Measurements from ENCODE around the gene TES. TPM values are rescaled to one million over a fixed set of nuclear protein-coding genes. Genes with fewer than 3 reads are reported as not detected.

TES gene
- total RNA-seq, 1 experiment from 2014 or later = 28.2 TPM

DNA sequence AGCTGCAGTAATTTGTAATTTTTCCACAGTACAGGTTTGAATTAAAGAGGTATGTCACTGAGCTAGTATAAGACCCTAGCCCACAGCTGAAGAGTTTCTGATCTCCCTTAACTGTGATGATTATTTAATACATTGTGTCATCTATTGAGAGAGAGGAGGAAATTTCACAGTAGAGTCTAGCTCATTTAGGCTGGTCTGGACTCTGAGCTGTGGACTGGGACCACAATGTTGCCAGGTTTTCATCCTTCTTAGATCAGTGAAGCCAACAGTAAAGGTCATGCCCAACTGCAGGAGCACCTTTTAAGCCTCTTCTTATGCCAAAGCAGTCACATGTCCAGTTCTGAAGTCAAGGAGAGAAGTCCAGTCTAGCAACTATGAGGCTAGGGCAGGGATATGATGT is 8.9 kb downstream of the TES start:
- Mint-ChIP-seq H3K4me1 (peaks cover 7 to 14% of the 10 kb centered on the region in 2 experiments), H3K4me3 (no peak overlapping the region), H3K27me3 (ENCODE audit: low read depth) (no peaks in the 10 kb centered on the region), H3K36me3 (ENCODE audit: insufficient read depth in 1 of 3, low read depth in 3 of 3) (no peaks in the 10 kb centered on the region), H3K9me3 (no peaks in the 10 kb centered on the region), H3K27ac (no peak overlapping the region)
- H2BK5ac ChIP-seq (ENCODE audit: insufficient read length, low read length) = peak overlapping the region; percentile 91
- no peak overlapping the region for H2BK15ac ChIP-seq (ENCODE audit: low read depth, low read length)
- no peak overlapping the region for H2BK12ac ChIP-seq (ENCODE audit: insufficient read length, low read depth, low read length)
- no peak overlapping the region for H2BK120ac ChIP-seq (ENCODE audit: low read depth, low read length, poor library complexity, severe bottlenecking)
- H3K9me3 ChIP-seq (ENCODE audit: control insufficient read depth, low read depth, low read length) = no peaks in the 10 kb centered on the region
- H2AK5ac ChIP-seq (ENCODE audit: insufficient read length, low read length) = peak overlapping the region; percentile 77
- H3K56ac ChIP-seq (ENCODE audit: insufficient read length, low read depth, low read length) = no peak overlapping the region
- H4K5ac ChIP-seq (ENCODE audit: insufficient read length, low read depth, low read length) = no peak overlapping the region
- no peak for DNase-seq
- H3K4ac ChIP-seq (ENCODE audit: low read depth, low read length) = no peak overlapping the region
- H3K27me3 ChIP-seq (ENCODE audit: insufficient read depth, low read length) = no peaks in the 10 kb centered on the region
- H4K20me1 ChIP-seq (ENCODE audit: control insufficient read depth, insufficient read depth, insufficient read length) = no peaks in the 10 kb centered on the region
- no peak overlapping the region for H3K23ac ChIP-seq (ENCODE audit: insufficient read length, low read depth, low read length)
- H2BK20ac ChIP-seq (ENCODE audit: low read depth, low read length, poor library complexity, severe bottlenecking) = no peak overlapping the region
- no peak overlapping the region for H3T11ph ChIP-seq (ENCODE audit: low read length)
- H3K23me2 ChIP-seq (ENCODE audit: insufficient read length, low read depth, low read length, poor library complexity, severe bottlenecking) = no peaks in the 10 kb centered on the region
- no peak overlapping the region for H3K9ac ChIP-seq (ENCODE audit: extremely low read depth, insufficient read length, low read length)
- H3K4me2 ChIP-seq (ENCODE audit: insufficient read depth, insufficient read length, low read length) = no peak overlapping the region
- no peak overlapping the region for H4K8ac ChIP-seq (replicated peaks; ENCODE audit: insufficient read length, low read depth, low read length)
- no peak overlapping the region for H3K27ac ChIP-seq (ENCODE audit: insufficient read length, low read depth, low read length)
- no peak overlapping the region for H4K91ac ChIP-seq (ENCODE audit: insufficient read length, low read depth, low read length)
- TF ChIP-seq, protein P1, sequence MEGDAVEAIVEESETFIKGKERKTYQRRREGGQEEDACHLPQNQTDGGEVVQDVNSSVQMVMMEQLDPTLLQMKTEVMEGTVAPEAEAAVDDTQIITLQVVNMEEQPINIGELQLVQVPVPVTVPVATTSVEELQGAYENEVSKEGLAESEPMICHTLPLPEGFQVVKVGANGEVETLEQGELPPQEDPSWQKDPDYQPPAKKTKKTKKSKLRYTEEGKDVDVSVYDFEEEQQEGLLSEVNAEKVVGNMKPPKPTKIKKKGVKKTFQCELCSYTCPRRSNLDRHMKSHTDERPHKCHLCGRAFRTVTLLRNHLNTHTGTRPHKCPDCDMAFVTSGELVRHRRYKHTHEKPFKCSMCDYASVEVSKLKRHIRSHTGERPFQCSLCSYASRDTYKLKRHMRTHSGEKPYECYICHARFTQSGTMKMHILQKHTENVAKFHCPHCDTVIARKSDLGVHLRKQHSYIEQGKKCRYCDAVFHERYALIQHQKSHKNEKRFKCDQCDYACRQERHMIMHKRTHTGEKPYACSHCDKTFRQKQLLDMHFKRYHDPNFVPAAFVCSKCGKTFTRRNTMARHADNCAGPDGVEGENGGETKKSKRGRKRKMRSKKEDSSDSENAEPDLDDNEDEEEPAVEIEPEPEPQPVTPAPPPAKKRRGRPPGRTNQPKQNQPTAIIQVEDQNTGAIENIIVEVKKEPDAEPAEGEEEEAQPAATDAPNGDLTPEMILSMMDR (conservative IDR thresholded peaks at IDR 0.05) = no peak
- no peaks in the 10 kb centered on the region; the same call in 1 of the 2 replicates for H3K79me2 ChIP-seq (ENCODE audit: insufficient read depth, low read length)
- no peaks in the 10 kb centered on the region for H3K79me1 ChIP-seq (ENCODE audit: insufficient read depth, low read depth, low read length, poor library complexity, severe bottlenecking)
- H3K4me1 ChIP-seq (ENCODE audit: insufficient read depth, low read length) = no peaks in the 10 kb centered on the region
- no peak overlapping the region for H2AFZ ChIP-seq (ENCODE audit: low read length)
- H3K18ac ChIP-seq (ENCODE audit: insufficient read length, low read depth, low read length) = no peak overlapping the region
- H3K14ac ChIP-seq (ENCODE audit: insufficient read depth, low read length) = no peak overlapping the region
